Right atrium auricular region (tissue), 2 donors: ENCODE measurements around the gene LMBRD1. TPM values are rescaled to one million over a fixed set of nuclear protein-coding genes. Genes with fewer than 3 reads are reported as not detected.
A peak's percentile ranks its signal among the peaks of the same experiment; 100 is the strongest.
"Not testable (repeated sequence)": the region's sequence is repeated elsewhere in the genome, so short reads cannot be mapped to it uniquely, and the experiment has no call there.

Source experiments
- DNase-seq: peaks from one replicate; pipeline ENCODE4 v3.0.0-alpha.2; 2019; ENCODE audit warnings: low spot score
- H3K27ac ChIP-seq, 2 donors: fragments of 200-600 bp; sonication (generic); 1 replicate in 1 of 2; 2 replicates in 1 of 2; pipeline ENCODE4 v1.5.1; 2016 to 2019
- H3K27me3 ChIP-seq, 2 donors: fragments of 200-600 bp; sonication (generic); one replicate each; pipeline versions ENCODE4 v1.5.1 to v1.6.0; 2017 to 2019
- H3K36me3 ChIP-seq: fragments of 200-600 bp; sonication (generic); one replicate; pipeline ENCODE4 v1.5.1; 2016
- H3K4me1 ChIP-seq, 2 donors: fragments of 200-600 bp; sonication (generic); one replicate each; pipeline versions ENCODE4 v1.5.1 to v1.6.0; 2017 to 2019
- H3K4me3 ChIP-seq, 2 donors: fragments of 200-600 bp; sonication (generic); 1 replicate in 1 of 2; 2 replicates in 1 of 2; pipeline ENCODE4 v1.5.1; 2017 to 2019; ENCODE audit warnings: mild to moderate bottlenecking in 1 of 2, moderate library complexity in 1 of 2
- H3K9me3 ChIP-seq, 2 donors: fragments of 200-600 bp; sonication (generic); one replicate each; pipeline ENCODE4 v1.5.1; 2019
- total RNA-seq, 2 donors: library from RNA; depleted of rRNA; stranded (reverse); fragments of >200 nt; gene quantifications; one replicate each; pipeline ENCODE4 v1.1.0, GENCODE V29; 2016
- TF ChIP-seq, protein P1 (sequence below), 2 donors: fragments of 200-600 bp; sonication (generic); IDR thresholded peaks; one replicate each; pipeline ENCODE4 v1.5.1; 2019; ENCODE audit warnings: antibody characterized with exemption in 2 of 2

Gene LMBRD1
- total RNA-seq, 2 donors from 2014 or later = 46.9 to 50.0 TPM

DNA sequence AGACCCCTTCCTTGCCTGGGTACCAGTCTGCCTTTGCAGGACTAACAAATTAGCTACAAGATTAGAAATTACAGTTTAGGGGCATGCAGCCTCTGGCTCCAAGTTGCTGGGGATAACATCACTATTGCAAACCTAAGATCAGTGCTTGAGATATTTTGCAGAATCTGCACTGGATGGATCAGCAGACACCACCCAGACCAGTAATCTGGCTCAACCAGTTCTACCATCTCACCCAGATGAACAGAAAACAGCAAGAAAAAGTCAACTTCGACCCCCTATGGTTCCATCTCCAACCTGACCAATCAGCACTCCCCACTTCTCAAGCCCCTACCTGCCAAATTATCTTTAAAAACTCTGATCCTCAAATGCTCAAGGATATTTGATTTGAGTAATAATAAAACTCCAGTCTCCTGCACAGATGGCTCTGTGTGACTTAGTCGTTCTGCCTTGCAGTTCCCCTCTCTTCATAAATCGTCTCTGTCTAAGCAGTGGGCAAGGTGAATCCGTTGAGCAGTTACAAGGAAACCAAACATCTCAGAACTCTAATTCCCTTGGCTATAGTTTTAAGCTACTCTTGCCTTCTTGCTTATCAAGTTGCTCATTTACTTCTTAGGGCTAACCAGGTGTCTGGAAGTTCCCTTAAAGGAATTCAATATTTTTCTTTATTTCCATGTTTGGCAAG lies 16.1 kb upstream of the LMBRD1 start:
- Histone ChIP-seq H3K27me3 (no peaks in the 10 kb centered on the region), H3K27ac (no peak overlapping the region), H3K36me3 (no peaks in the 10 kb centered on the region), H3K4me1 (no peaks in the 10 kb centered on the region), H3K4me3 (no peak overlapping the region), H3K9me3 (no peaks in the 10 kb centered on the region)
- no peak for DNase-seq
- TF ChIP-seq, protein P1, sequence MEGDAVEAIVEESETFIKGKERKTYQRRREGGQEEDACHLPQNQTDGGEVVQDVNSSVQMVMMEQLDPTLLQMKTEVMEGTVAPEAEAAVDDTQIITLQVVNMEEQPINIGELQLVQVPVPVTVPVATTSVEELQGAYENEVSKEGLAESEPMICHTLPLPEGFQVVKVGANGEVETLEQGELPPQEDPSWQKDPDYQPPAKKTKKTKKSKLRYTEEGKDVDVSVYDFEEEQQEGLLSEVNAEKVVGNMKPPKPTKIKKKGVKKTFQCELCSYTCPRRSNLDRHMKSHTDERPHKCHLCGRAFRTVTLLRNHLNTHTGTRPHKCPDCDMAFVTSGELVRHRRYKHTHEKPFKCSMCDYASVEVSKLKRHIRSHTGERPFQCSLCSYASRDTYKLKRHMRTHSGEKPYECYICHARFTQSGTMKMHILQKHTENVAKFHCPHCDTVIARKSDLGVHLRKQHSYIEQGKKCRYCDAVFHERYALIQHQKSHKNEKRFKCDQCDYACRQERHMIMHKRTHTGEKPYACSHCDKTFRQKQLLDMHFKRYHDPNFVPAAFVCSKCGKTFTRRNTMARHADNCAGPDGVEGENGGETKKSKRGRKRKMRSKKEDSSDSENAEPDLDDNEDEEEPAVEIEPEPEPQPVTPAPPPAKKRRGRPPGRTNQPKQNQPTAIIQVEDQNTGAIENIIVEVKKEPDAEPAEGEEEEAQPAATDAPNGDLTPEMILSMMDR (IDR thresholded peaks at IDR 0.05) = no peak

- no peak overlapping the region for H3K27ac ChIP-seq
- H3K27me3 ChIP-seq = no peaks in the 10 kb centered on the region
- no peaks in the 10 kb centered on the region for H3K4me1 ChIP-seq
- H3K36me3 ChIP-seq = no peaks in the 10 kb centered on the region
- DNase-seq = no peak
- H3K4me3 ChIP-seq = no peak overlapping the region
- TF ChIP-seq, protein P1 (IDR thresholded peaks at IDR 0.05) = no peak
- H3K9me3 ChIP-seq = no peaks in the 10 kb centered on the region
These were observed 6.2 kb upstream of the LMBRD1 start for GRCh38 chr6:69802995-69803394.

GRCh38 chr6:69801711-69802110 lies 4.9 kb upstream of the LMBRD1 start:
- DNase-seq = no peak
- no peaks in the 10 kb centered on the region for H3K9me3 ChIP-seq
- no peak overlapping the region for H3K27ac ChIP-seq
- H3K4me1 ChIP-seq = peaks cover 0 to 5% of the 10 kb centered on the region in 2 donors
- H3K4me3 ChIP-seq = no peak overlapping the region
- no peaks in the 10 kb centered on the region for H3K27me3 ChIP-seq
- TF ChIP-seq, protein P1 (IDR thresholded peaks at IDR 0.05) = no peak
- H3K36me3 ChIP-seq = no peaks in the 10 kb centered on the region

DNA sequence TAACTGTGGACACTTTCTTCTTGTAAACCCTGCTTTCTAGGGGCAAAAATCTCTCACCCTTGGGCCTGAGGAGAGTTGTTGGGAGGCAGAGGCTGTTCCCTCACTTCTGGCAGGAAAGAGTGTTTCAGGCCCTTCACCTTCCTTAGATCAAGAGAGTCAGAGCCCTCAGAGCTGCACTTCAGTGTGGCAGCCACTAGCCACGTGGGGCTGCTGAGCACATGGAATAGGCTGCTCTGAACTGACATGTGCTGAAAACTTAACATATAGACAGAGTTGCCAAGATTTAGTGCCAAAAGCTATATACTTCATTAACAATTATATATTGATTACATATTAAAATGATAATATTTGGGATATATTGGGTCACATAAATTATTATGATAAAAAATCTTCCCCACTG lies 4.4 kb upstream of the LMBRD1 start:
- TF ChIP-seq, protein P1 (IDR thresholded peaks at IDR 0.05) = no peak
- Histone ChIP-seq H3K9me3 (no peaks in the 10 kb centered on the region), H3K4me1 (peaks cover 0 to 5% of the 10 kb centered on the region in 2 donors), H3K27me3 (no peaks in the 10 kb centered on the region), H3K4me3 (no peak overlapping the region), H3K36me3 (no peaks in the 10 kb centered on the region), H3K27ac (no peak overlapping the region)
- DNase-seq = no peak

GRCh38 chr6:69798796-69799195 lies 2.0 kb upstream of the LMBRD1 start:
- not testable (repeated sequence) for H3K36me3 ChIP-seq, H3K27me3 ChIP-seq, H3K27ac ChIP-seq, H3K9me3 ChIP-seq, H3K4me3 ChIP-seq, DNase-seq
- peaks cover 0 to 19% of the 10 kb centered on the region in 2 donors for H3K4me1 ChIP-seq

- H3K9me3 ChIP-seq = no peaks in the 10 kb centered on the region
- TF ChIP-seq, protein P1 (IDR thresholded peaks at IDR 0.05) = no peak
- H3K27me3 ChIP-seq = no peaks in the 10 kb centered on the region
- peak overlapping the region; percentile 64 to 69 for H3K4me3 ChIP-seq
- no peak for DNase-seq
- H3K27ac ChIP-seq = peak overlapping the region; percentile 92 to 95
- peaks cover 0 to 39% of the 10 kb centered on the region in 2 donors for H3K4me1 ChIP-seq
- H3K36me3 ChIP-seq = no peaks in the 10 kb centered on the region
These were observed 653 bp downstream of the LMBRD1 start for GRCh38 chr6:69796073-69796641.
